ENCODE measurements around the gene ZFAND4.
A peak's percentile ranks its signal among the peaks of the same experiment; 100 is the strongest.
"Not testable (repeated sequence)": the region's sequence is repeated elsewhere in the genome, so short reads cannot be mapped to it uniquely, and the experiment has no call there.

ZFAND4 gene

DNA sequence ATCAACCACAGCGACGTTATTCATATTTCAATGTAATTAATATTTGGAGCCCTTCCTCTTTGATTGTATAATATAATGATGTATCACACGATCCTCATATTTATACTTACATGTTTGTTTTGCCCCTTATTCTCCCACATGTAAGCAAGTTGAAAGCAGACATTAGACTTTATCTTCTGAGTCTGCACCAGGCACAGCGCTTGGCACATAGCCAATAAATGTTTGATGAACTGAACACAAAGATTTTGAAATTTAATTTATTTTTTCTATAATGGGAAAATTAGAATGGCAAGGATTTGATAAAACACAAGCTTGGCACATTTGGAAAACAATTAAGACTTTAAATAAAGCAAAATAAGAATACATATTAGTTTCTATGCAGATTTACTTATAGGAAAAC, 31.6 kb downstream of the ZFAND4 start:
- no peak for DNase-seq (ENCODE audit: low read depth)

GRCh38 chr10:45640049-45640448, 32.5 kb downstream of the ZFAND4 start:
- DNase-seq (ENCODE audit: low read depth) = no peak

- DNase-seq (ENCODE audit: low read depth) = no peak
Observed at GRCh38 chr10:45627412-45628048, 45.0 kb downstream of the ZFAND4 start.

DNA sequence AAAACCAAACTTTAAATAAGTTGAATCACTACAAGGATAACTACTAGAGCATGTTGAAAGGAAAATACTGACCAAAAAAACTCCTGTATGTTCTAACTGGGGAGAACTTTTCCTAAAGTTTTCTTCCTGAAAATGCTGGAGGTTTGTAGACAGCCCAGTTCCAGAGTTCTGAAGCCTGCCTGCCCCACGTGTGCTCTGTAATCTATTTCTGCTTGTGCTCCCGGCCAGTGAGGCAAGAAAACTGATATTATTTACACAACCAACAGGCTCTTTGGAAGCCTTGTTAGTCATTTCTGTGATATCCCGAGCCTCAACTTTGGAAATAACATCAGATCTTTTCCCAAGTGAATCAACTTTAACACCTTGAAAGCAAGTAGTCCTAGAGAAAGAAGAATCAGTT, 46.7 kb downstream of the ZFAND4 start:
- DNase-seq (ENCODE audit: low read depth) = no peak

DNA sequence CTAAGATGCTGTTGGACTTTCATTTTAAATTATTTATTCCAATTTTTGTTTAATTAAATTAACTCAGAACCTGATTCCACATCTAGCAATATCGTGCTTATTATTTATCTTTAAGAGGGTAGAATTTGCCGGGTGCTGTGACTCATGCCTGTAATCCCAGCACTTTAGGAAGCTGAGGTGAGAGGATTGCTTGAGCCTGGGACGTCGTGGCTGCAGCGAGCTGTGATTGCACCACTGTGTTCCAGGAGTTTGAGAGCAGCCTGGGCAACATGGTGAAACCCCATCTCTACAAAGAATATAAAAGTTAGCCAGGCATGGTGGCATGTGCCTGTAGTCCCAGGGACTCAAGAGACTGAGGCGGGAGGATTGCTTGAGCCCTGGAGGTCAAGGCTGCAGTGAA, 47.8 kb downstream of the ZFAND4 start:
- DNase-seq (ENCODE audit: low read depth) = no peak

DNA sequence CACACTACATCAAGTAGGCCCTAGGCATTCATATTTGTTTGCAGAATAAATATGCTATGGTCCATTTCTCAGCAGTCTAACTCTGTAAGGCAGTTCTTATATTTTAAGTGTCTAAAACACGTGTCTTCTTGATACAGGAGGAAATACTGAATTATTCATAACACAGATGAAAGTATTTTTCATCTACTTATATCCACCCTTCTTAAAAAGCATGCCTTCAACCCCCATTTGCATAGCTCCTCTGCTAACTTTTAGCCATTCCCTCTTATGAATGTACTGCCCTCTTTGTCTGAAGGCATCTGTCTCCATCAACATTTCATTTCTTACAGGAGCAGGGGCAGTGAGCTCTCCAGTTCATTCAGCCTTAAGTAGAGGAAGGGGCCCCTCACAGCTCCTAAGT, 57.7 kb downstream of the ZFAND4 start:
- DNase-seq (ENCODE audit: low read depth) = no peak

DNA sequence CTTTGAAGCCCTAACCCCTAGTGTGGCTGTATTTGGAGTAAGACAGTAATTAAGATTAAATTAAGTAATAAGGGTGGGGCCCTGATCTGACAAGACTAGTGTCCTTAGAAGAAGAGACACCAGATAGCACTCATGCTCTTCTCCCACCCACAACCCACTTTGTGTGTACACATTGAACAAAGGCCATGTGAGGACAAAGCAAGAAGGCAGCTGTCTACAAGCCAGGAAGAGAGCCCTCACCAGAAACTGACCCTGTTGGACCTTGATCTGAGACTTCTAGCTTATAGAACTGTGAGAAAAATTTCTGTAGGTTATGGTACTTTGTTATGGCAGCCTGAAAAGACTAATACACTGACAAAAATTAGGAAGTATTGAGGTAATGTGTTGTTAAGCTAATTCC, 59.8 kb downstream of the ZFAND4 start:
- no peak for DNase-seq (ENCODE audit: low read depth)

GRCh38 chr10:45608052-45608451, 64.5 kb downstream of the ZFAND4 start:
- DNase-seq (ENCODE audit: low read depth) = no peak

GRCh38 chr10:45607276-45607675, 65.3 kb downstream of the ZFAND4 start:
- no peak for DNase-seq (ENCODE audit: low read depth)

DNA sequence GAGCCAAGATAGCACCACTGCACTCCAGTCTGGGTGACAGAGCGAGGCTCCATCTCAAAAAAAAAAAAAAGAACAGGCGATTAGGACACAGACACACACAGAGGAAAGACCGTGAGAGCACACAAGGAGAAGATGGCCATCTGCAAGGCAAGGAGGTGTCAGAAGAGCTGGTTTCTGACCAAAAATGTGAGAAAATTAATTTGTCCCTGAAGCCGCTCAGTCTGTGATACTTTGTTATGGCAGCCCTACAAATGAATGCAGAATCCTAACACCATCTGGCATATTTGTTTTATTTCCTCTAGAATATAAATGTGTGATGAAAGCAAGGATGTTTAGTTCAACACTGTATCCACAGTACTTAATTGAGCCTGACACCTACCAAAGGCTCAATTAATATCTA, 69.7 kb downstream of the ZFAND4 start:
- DNase-seq (ENCODE audit: low read depth) = no peak

DNA sequence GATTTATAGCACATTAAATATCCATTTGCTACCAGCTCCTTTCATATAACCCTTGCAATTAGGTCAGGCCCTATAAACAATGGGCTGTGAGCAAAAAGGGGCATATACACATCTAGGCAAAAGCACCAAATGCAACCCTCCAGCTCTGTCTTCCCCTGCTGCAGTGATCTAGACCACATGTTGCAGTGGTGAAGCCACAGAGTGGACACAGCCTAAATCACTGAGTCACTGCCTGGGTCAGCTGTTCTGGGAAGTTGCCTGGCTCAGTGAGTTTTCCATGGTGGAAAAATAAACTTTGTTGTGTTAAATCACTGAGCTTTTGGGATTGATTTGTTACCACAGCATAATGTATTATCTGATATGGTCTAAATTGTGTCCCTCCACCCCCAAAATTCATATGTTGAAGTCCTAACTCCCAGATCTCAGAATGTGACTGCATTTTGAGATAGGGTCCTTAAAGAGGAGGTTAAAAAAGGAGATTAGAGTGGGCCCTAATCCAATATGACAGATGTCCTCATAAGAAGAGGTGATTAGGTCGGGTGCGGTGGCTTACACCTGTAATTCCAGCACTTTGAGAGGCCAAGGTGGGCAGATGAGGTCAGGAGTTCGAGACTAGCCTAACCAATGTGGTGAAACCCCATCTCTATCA, 70.4 kb downstream of the ZFAND4 start:
- no peak for DNase-seq (ENCODE audit: low read depth)

DNA sequence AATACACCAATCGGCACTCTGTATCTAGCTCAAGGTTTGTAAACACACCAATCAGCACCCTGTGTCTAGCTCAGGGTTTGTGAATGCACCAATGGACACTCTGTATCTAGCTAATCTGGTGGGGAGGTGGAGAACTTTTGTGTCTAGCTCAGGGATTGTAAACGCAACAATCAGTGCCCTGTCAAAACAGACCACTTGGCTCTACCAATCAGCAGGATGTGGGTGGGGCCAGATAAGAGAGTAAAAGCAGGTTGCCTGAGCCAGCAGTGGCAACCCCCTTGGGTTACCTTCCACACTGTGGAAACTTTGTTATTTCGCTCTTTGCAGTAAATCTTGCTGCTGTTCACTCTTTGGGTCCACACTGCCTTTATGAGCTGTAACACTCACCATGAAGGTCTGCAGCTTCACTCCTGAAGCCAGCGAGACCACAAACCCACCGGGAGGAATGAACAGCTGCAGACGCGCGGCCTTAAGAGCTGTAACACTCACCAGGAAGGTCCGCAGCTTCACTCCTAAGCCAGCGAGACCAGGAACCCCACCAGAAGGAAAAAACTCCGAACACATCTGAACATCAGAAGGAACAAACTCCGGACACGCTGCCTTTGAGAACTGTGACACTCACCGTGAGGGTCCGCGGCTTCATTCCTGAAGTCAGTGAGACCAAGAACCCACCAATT, 71.2 kb downstream of the ZFAND4 start:
- DNase-seq (ENCODE audit: low read depth) = not testable (repeated sequence)

- DNase-seq (ENCODE audit: low read depth) = not testable (repeated sequence)
Observed at GRCh38 chr10:45600337-45601253, 72.0 kb downstream of the ZFAND4 start.

- no peak for DNase-seq (ENCODE audit: low read depth)
Observed at GRCh38 chr10:45599646-45600045, 72.9 kb downstream of the ZFAND4 start.

- DNase-seq (ENCODE audit: low read depth) = no peak
Observed at GRCh38 chr10:45599021-45599603, 73.5 kb downstream of the ZFAND4 start.

- DNase-seq (ENCODE audit: low read depth) = no peak
Observed at GRCh38 chr10:45596526-45596925, 76.0 kb downstream of the ZFAND4 start.

DNA sequence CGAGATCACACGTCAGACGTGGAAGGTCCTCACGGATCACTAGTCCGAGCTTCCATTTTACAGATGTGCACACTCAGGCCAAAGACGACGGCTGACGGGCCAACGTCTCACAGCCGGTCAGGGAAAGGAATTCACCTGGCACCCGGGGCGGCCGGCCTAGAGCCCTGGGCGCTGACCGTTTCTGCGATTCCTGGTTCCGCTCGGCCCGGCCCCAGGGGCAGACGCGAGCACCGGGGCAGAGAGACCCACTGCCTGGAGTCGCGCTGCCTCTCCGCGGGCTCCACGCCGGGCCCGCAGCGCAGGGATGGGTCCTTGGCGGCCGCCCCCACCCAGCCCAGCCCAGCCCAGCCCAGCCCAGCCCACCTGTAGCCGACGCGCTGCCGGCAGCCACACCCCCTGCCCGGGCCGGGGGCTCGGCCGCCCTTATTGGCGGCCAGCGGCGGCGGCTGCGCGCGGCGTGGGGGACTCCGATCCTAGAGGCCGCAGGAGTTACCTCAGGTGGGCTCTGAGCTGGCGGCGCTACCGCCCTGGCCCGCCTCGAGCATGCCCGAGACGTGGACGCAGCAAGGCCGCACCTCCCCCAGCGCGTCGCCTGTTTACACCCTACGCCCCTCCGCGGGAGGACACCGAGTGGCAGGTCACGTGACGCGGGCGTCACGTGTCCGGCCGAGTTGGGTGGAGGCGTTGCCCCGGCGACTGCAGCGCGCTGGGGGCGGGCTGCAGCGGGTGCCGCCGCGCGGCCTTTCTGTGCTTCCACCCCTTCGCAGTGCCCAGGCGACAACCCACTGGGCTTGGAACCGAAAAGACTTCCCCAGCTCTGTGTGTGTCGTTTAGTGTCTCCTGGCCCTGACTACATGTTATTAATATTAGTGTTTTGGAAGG, 78.1 kb downstream of the ZFAND4 start:
- DNase-seq (ENCODE audit: low read depth) = peak; percentile 50

GRCh38 chr10:45593938-45594275, 78.7 kb downstream of the ZFAND4 start:
- no peak for DNase-seq (ENCODE audit: low read depth)

GRCh38 chr10:45592926-45593325, 79.6 kb downstream of the ZFAND4 start:
- no peak for DNase-seq (ENCODE audit: low read depth)

- DNase-seq (ENCODE audit: low read depth) = no peak
Observed at GRCh38 chr10:45592432-45592831, 80.1 kb downstream of the ZFAND4 start.

DNA sequence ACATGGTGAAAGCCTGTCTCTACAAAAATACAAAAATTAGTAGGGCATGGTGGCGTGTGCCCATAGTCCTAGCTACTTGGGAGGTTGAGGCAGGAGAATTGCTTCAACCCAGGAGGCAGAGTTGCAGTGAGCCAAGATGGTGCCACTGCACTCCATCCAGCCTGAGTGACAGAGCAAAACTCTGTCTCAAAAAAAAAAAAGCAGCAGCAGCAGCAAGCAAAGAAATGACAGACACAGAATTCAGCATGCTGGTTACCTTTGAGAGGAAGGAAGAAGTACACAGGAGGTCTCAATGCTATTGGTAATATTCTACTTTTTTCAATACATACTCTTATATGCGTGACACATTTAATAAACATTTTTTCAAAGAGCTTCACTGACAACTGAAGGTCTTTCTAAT, 81.3 kb downstream of the ZFAND4 start:
- no peak for DNase-seq (ENCODE audit: low read depth)
